HL-60 (cell line): ENCODE results near the gene MDGA2.

ENCODE experiments used
- DNase-seq, 2 experiments: peaks; one replicate each; pipeline ENCODE4 v3.0.0-alpha.2; 2010 to 2020; ENCODE audit warnings: low read depth in 1 of 2, low spot score in 1 of 2
- H3K27ac ChIP-seq: fragments of 250-450 bp; sonication (Bioruptor Pico); replicated peaks from 2 replicates; pipeline ENCODE4 v1.5.1; 2020; ENCODE audit warnings: mild to moderate bottlenecking, moderate library complexity
- H3K27me3 ChIP-seq: fragments of 250-450 bp; sonication (Bioruptor Pico); 2 replicates; pipeline ENCODE4 v1.5.1; 2021; ENCODE audit warnings: mild to moderate bottlenecking, moderate library complexity; ENCODE audit not compliant: insufficient read depth, poor library complexity, severe bottlenecking
- H3K4me3 ChIP-seq: replicated peaks from 2 replicates; pipeline ENCODE4 v1.5.1; 2011; ENCODE audit warnings: mild to moderate bottlenecking, control low read depth, low read length; ENCODE audit not compliant: insufficient read depth
- CTCF ChIP-seq: IDR thresholded peaks from one replicate; pipeline ENCODE4 v1.5.1; 2011; ENCODE audit warnings: low read length, control low read depth, inconsistent platforms; ENCODE audit not compliant: insufficient read depth
- GABPA ChIP-seq: IDR thresholded peaks from 2 replicates; pipeline ENCODE4 v1.6.1; 2012; ENCODE audit warnings: low read depth
- POLR2AphosphoS5 ChIP-seq: IDR thresholded peaks from 2 replicates; pipeline ENCODE4 v1.6.1; 2012; ENCODE audit warnings: low read depth
- REST ChIP-seq: IDR thresholded peaks from 2 replicates; pipeline ENCODE4 v1.6.1; 2012; ENCODE audit warnings: low read depth; ENCODE audit not compliant: insufficient replicate concordance
- SPI1 ChIP-seq: IDR thresholded peaks from 2 replicates; pipeline ENCODE4 v1.6.1; 2012; ENCODE audit warnings: low read depth, mild to moderate bottlenecking, borderline replicate concordance

MDGA2 gene

GRCh38 chr14:47549886-47550285 is 125.5 kb downstream of the MDGA2 start:
- Histone ChIP-seq H3K27me3 (no peaks in the 10 kb centered on the region), H3K27ac (no peak overlapping the region), H3K4me3 (no peak overlapping the region)
- no peak for DNase-seq
- no peak for TF ChIP-seq SPI1
- no peak for TF ChIP-seq GABPA
- TF ChIP-seq POLR2AphosphoS5: no peak
- no peak for TF ChIP-seq CTCF
- no peak for TF ChIP-seq REST

GRCh38 chr14:47543459-47543858 is 131.9 kb downstream of the MDGA2 start:
- Histone ChIP-seq H3K4me3 (no peak overlapping the region), H3K27ac (no peak overlapping the region), H3K27me3 (no peaks in the 10 kb centered on the region)
- TF ChIP-seq CTCF: no peak
- TF ChIP-seq GABPA: no peak
- no peak for TF ChIP-seq SPI1
- no peak for TF ChIP-seq POLR2AphosphoS5
- TF ChIP-seq REST: no peak
- no peak for DNase-seq

GRCh38 chr14:47541662-47542061 is 133.7 kb downstream of the MDGA2 start:
- Histone ChIP-seq H3K4me3 (no peak overlapping the region), H3K27me3 (no peaks in the 10 kb centered on the region), H3K27ac (no peak overlapping the region)
- no peak for DNase-seq
- TF ChIP-seq SPI1 (no peak), CTCF (no peak), GABPA (no peak), POLR2AphosphoS5 (no peak), REST (no peak)
